GM12878 (cell line): Measurements from ENCODE around the gene PTCD1. TPM values are rescaled to one million over a fixed set of nuclear protein-coding genes. Genes with fewer than 3 reads are reported as not detected.

Experiments
- ATAC-seq: fragments of 200-7000 bp; cut with Tn5 transposase; 3 replicates; pipeline ENCODE4 v1.9.1; 2020; ENCODE audit warnings: mild to moderate bottlenecking, moderate library complexity
- BruUV-seq: library from RNA; stranded (reverse); fragments of 400-500 nt; replicated peaks from 2 replicates; lab custom pipeline; 2021; lab: Mats Ljungman, UMichigan
- CTCF ChIA-PET: fragments of 300-600 bp; sonication (Branson Sonifier 250); formaldehyde crosslinking; extraction: SDS; loops from one replicate; lab custom pipeline; 2021; ENCODE audit warnings: inconsistent platforms; lab: Yijun Ruan, JAX
- POLR2A ChIA-PET: fragments of 350-600 bp; formaldehyde crosslinking; extraction: SDS; loops from one replicate; lab custom pipeline; 2021; ENCODE audit warnings: inconsistent platforms; lab: Charles Lee
- RAD21 ChIA-PET: fragments of 300-600 bp; sonication (Branson Sonifier 250); formaldehyde crosslinking; loops from one replicate; lab custom pipeline; 2023; ENCODE audit warnings: antibody characterized with exemption; ENCODE audit not compliant: unreplicated experiment; lab: Charles Lee
- SMC1A ChIA-PET: fragments of 300-600 bp; sonication (Branson Sonifier 250); formaldehyde crosslinking; loops from one replicate; lab custom pipeline; 2023; ENCODE audit not compliant: unreplicated experiment, uncharacterized antibody; lab: Charles Lee
- DNase-seq: peaks from one replicate; pipeline ENCODE4 v3.0.0-alpha.2; 2011; ENCODE audit warnings: low read depth, low spot score
- FAIRE-seq: peaks from 3 replicates; lab custom pipeline; 2011; peaks lifted over from hg19 to GRCh38; lab: Jason Lieb, UNC
- H2AFZ ChIP-seq: 2 replicates; pipeline ENCODE4 v1.6.0; 2011; ENCODE audit warnings: low read depth, low read length, control low read depth; ENCODE audit not compliant: control insufficient read depth
- H3K27ac ChIP-seq: 2 replicates; pipeline ENCODE4 v1.5.1; 2011; ENCODE audit warnings: control low read depth; ENCODE audit not compliant: control insufficient read depth, insufficient read depth
- H3K27me3 ChIP-seq, 2 experiments: replicated peaks in 1 of 2; 2 replicates each; pipeline versions ENCODE4 v1.6.0 to v1.6.1; 2011; ENCODE audit warnings: low read length in 1 of 2; ENCODE audit not compliant: control insufficient read depth in 2 of 2, insufficient read depth in 2 of 2
- H3K36me3 ChIP-seq, 2 experiments: 2 replicates each; pipeline ENCODE4 v1.5.1; 2011; ENCODE audit warnings: low read length in 1 of 2; ENCODE audit not compliant: control insufficient read depth in 2 of 2, insufficient read depth in 2 of 2
- H3K4me1 ChIP-seq: 2 replicates; pipeline ENCODE4 v1.6.1; 2011; ENCODE audit warnings: mild to moderate bottlenecking, low read length, moderate library complexity, mixed read lengths; ENCODE audit not compliant: control insufficient read depth, insufficient read depth
- H3K4me2 ChIP-seq: 2 replicates; pipeline ENCODE4 v1.6.0; 2011; ENCODE audit warnings: control low read depth; ENCODE audit not compliant: control insufficient read depth, insufficient read depth
- H3K4me3 ChIP-seq: fragments of 200-600 bp; sonication (generic); 2 replicates; pipeline ENCODE4 v1.5.1; 2016
- H3K79me2 ChIP-seq: 2 replicates; pipeline ENCODE4 v1.6.0; 2011; ENCODE audit warnings: low read length; ENCODE audit not compliant: control insufficient read depth, insufficient read depth
- H3K9ac ChIP-seq: 2 replicates; pipeline ENCODE4 v1.8.0; 2011; ENCODE audit warnings: low read length, control low read depth, mixed read lengths; ENCODE audit not compliant: control insufficient read depth, insufficient read depth
- H3K9me3 ChIP-seq: replicated peaks from 3 replicates; pipeline ENCODE4 v1.5.1; 2011; ENCODE audit warnings: mild to moderate bottlenecking, low read length; ENCODE audit not compliant: control insufficient read depth, insufficient read depth
- H4K20me1 ChIP-seq: 2 replicates; pipeline ENCODE4 v1.6.0; 2011; ENCODE audit not compliant: control insufficient read depth, insufficient read depth
- CBX3 ChIP-seq: fragments of 200-600 bp; sonication (generic); IDR thresholded peaks from 2 replicates; pipeline ENCODE4 v1.6.1; 2016; ENCODE audit warnings: low read depth, borderline replicate concordance
- FOXK2 ChIP-seq: fragments of 450-650 bp; IDR thresholded peaks from 2 replicates; pipeline ENCODE4 v1.6.1; 2017; ENCODE audit warnings: mild to moderate bottlenecking, moderate library complexity
- KDM1A ChIP-seq: fragments of 200-600 bp; sonication (generic); IDR thresholded peaks from 2 replicates; pipeline ENCODE4 v1.6.1; 2016; ENCODE audit warnings: borderline replicate concordance
- MEF2B ChIP-seq: fragments of 450-650 bp; IDR thresholded peaks from 2 replicates; pipeline ENCODE4 v1.6.1; 2018; ENCODE audit warnings: mild to moderate bottlenecking, moderate library complexity; ENCODE audit not compliant: partially characterized antibody, poor library complexity, severe bottlenecking
- PAX8 ChIP-seq: fragments of 450-650 bp; IDR thresholded peaks from 2 replicates; pipeline ENCODE4 v1.6.1; 2017; ENCODE audit warnings: mild to moderate bottlenecking, moderate library complexity
- RFX5 ChIP-seq: IDR thresholded peaks from 2 replicates; pipeline ENCODE4 v1.6.1; 2011; ENCODE audit warnings: low read depth, low read length, improper control_type of control experiment
- SMARCA5 ChIP-seq: fragments of 450-650 bp; IDR thresholded peaks from 2 replicates; pipeline ENCODE4 v1.6.1; 2017; ENCODE audit warnings: mild to moderate bottlenecking
- SP1 ChIP-seq: IDR thresholded peaks from one replicate; pipeline ENCODE4 v1.6.1; 2011; ENCODE audit warnings: low read depth, low read length
- SUPT20H ChIP-seq: IDR thresholded peaks from 2 replicates; pipeline ENCODE4 v1.6.1; 2011; ENCODE audit warnings: low read depth, mild to moderate bottlenecking, low read length, moderate library complexity, borderline replicate concordance; ENCODE audit not compliant: control insufficient read depth
- TARDBP ChIP-seq: IDR thresholded peaks from 2 replicates; pipeline ENCODE4 v1.6.1; 2016; ENCODE audit warnings: borderline replicate concordance
- TBL1XR1 ChIP-seq: IDR thresholded peaks from 2 replicates; pipeline ENCODE4 v1.6.1; 2012; ENCODE audit warnings: low read depth, low read length, improper control_type of control experiment
- YY1 ChIP-seq: IDR thresholded peaks from 2 replicates; pipeline ENCODE4 v1.6.1; 2011; ENCODE audit warnings: low read depth, mild to moderate bottlenecking, low read length
- ZNF24 ChIP-seq: fragments of 450-650 bp; IDR thresholded peaks from 2 replicates; pipeline ENCODE4 v1.6.1; 2017; ENCODE audit warnings: antibody characterized with exemption, mild to moderate bottlenecking
- WGBS: methylation state at CpG from one replicate; pipeline ENCODE4 v1.1.6; 2016; ENCODE audit warnings: low lambda C conversion rate; ENCODE audit not compliant: insufficient replicate concordance, insufficient coverage; ENCODE audit errors: missing lambda C conversion rate; 5-methylcytosine and 5-hydroxymethylcytosine counted together
- in situ Hi-C: fragments of 300-500 bp; cut with MboI; formaldehyde crosslinking; loops from 9 replicates; pipeline ENCODE4 v1.14.3; 2018; ENCODE audit warnings: mixed read lengths
- intact Hi-C: fragments of 100-400 bp; cut with micrococcal nuclease; formaldehyde crosslinking; loops from one replicate; pipeline ENCODE4 v1.14.2; 2022; ENCODE audit not compliant: unreplicated experiment
- polyA plus RNA-seq, 11 experiments: library from polyadenylated mRNA; depleted of rRNA in 4 of 11; unstranded in 6 of 11; stranded (reverse) in 5 of 11; fragments of >200 nt; fragmentation: Nextera tagmentation in 4 of 11; fragmentation: Illumina TruSeq in 1 of 11; extraction: Ambion mirVana in 4 of 11; extraction: Trizol in 1 of 11; gene quantifications; 1 replicate in 1 of 11; 2 replicates in 10 of 11; pipeline versions ENCODE4 v1.2.1 to v1.2.3, GENCODE V29; 2011 to 2016; ENCODE audit warnings: inconsistent platforms in 2 of 11, missing spikeins in 2 of 11, low read depth in 1 of 11
- total RNA-seq, 4 experiments: library from RNA; depleted of rRNA in 3 of 4; stranded (reverse); fragments of >200 nt in 3 of 4; fragmentation: Illumina TruSeq in 1 of 4; extraction: Trizol in 1 of 4; gene quantifications; 2 replicates each; pipeline versions ENCODE4 v1.2.1 to v1.2.3, GENCODE V29; 2013 to 2021
- TF ChIP-seq, protein P1 (sequence below): IDR thresholded peaks from 2 replicates; pipeline ENCODE4 v1.6.1; 2011; ENCODE audit warnings: low read depth, low read length, improper control_type of control experiment, borderline replicate concordance
- TF ChIP-seq, protein P2 (sequence below): fragments of 450-650 bp; IDR thresholded peaks from 2 replicates; pipeline ENCODE4 v1.6.1; 2017; ENCODE audit warnings: mild to moderate bottlenecking, low read depth, inconsistent platforms; ENCODE audit not compliant: poor library complexity, severe bottlenecking

PTCD1 gene
- total and polyA plus RNA-seq, 10 of the 15 experiments (the other 5 are each of a cell fraction or from before 2014, with no cell fraction given), result 0.26 to 9.7 (median 5.0) TPM

DNA sequence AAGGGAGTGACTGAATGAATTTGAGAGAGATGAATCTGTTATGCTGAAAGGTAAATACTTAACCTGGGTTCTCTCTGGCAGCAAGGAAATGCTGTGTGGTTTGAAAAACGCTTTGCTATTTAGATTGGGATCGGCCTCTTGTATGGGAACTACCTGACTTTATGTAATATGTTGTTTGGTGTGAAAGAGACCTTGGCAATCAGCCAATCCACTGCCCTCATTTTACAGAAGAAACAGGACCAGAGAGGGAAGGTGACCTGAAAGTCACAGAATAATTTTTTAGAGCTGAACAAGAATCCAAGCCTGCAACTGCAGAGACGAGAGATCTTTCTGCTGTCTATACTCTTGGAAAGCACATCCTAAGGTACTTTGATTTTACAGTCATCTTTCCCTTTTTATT is 28.8 kb downstream of the PTCD1 start:
- no TSS peak for BruUV-seq
- DNase-seq (no peak), FAIRE-seq (no peak), ATAC-seq (no peak)
- ChIA-PET CTCF (interaction anchor here (4.6 kb wide), 1 partner anchor 44 kb away, joined by 31 read pairs; no protein-coding TSS in a partner anchor), SMC1A (interaction anchor here (0.7 to 3.2 kb wide), 2 partner anchors 30 to 50 kb away, joined by 3 to 20 read pairs; no protein-coding TSS in a partner anchor), RAD21 (interaction anchor here (1.3 to 2.7 kb wide), 4 partner anchors 28 to 45 kb away, joined by 7 to 8 read pairs (median 7); partner anchors contain the start of genes CPSF4 and PTCD1), POLR2A (interaction anchor here (0.6 to 4.9 kb wide), 7 partner anchors 10 to 436 kb away, joined by 3 to 51 read pairs (median 5); partner anchors contain the start of gene ZNF394)
- Histone ChIP-seq H3K27ac (peak overlapping the region; percentile 99; the same call in 1 of the 2 replicates), H3K4me2 (peak overlapping the region; percentile 58), H3K9me3 (no peaks in the 10 kb centered on the region), H2AFZ (no peak overlapping the region), H3K79me2 (peaks cover 61% of the 10 kb centered on the region), H3K9ac (peak overlapping the region; percentile 98), H4K20me1 (no peaks in the 10 kb centered on the region), H3K4me3 (peak overlapping the region; percentile 100), H3K4me1 (peaks cover 12% of the 10 kb centered on the region), H3K27me3 (no peaks in the 10 kb centered on the region), H3K36me3 (peaks cover 6 to 19% of the 10 kb centered on the region in 2 experiments)
- intact Hi-C loops, result loop anchor here (2.0 to 5.0 kb wide), 2 partner anchors 29 to 38 kb away; partner anchors contain the start of gene ARPC1B
- TF ChIP-seq ZNF24 (no peak), KDM1A (no peak), MEF2B (no peak), PAX8 (no peak), CBX3 (no peak), FOXK2 (no peak), YY1 (no peak), SMARCA5 (no peak), SUPT20H (no peak), RFX5 (no peak), TBL1XR1 (no peak), TARDBP (no peak), SP1 (no peak)
- TF ChIP-seq, protein P1, sequence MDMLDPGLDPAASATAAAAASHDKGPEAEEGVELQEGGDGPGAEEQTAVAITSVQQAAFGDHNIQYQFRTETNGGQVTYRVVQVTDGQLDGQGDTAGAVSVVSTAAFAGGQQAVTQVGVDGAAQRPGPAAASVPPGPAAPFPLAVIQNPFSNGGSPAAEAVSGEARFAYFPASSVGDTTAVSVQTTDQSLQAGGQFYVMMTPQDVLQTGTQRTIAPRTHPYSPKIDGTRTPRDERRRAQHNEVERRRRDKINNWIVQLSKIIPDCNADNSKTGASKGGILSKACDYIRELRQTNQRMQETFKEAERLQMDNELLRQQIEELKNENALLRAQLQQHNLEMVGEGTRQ, result no peak
- TF ChIP-seq, protein P2, sequence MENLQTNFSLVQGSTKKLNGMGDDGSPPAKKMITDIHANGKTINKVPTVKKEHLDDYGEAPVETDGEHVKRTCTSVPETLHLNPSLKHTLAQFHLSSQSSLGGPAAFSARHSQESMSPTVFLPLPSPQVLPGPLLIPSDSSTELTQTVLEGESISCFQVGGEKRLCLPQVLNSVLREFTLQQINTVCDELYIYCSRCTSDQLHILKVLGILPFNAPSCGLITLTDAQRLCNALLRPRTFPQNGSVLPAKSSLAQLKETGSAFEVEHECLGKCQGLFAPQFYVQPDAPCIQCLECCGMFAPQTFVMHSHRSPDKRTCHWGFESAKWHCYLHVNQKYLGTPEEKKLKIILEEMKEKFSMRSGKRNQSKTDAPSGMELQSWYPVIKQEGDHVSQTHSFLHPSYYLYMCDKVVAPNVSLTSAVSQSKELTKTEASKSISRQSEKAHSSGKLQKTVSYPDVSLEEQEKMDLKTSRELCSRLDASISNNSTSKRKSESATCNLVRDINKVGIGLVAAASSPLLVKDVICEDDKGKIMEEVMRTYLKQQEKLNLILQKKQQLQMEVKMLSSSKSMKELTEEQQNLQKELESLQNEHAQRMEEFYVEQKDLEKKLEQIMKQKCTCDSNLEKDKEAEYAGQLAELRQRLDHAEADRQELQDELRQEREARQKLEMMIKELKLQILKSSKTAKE, result no peak
- in situ Hi-C loops, result no loop called here
- WGBS, result 2% methylated on average over 3 of the region's 3 CpGs
